Suprapubic skin (tissue), 4 donors: ENCODE results near the gene RFXANK.

Experiments
- CTCF ChIP-seq, 2 donors: fragments of 200-600 bp in 1 of 2; fragments of 450-650 bp in 1 of 2; sonication (generic) in 1 of 2; IDR thresholded peaks; one replicate each; pipeline ENCODE4 v1.5.1; 2016 to 2019; ENCODE audit warnings: antibody characterized with exemption in 2 of 2, mild to moderate bottlenecking in 1 of 2, moderate library complexity in 1 of 2
- EP300 ChIP-seq: sonication (generic); formaldehyde crosslinking; IDR thresholded peaks from one replicate; pipeline ENCODE4 v1.6.1; 2017; ENCODE audit warnings: antibody characterized with exemption
- POLR2A ChIP-seq, 2 donors: fragments of 450-650 bp; IDR thresholded peaks; one replicate each; pipeline ENCODE4 v1.6.1; 2017; ENCODE audit warnings: antibody characterized with exemption in 2 of 2, mild to moderate bottlenecking in 2 of 2, moderate library complexity in 2 of 2
- POLR2AphosphoS5 ChIP-seq, 3 donors: sonication (generic); formaldehyde crosslinking; IDR thresholded peaks; one replicate each; pipeline ENCODE4 v1.6.1; 2017; ENCODE audit warnings: antibody characterized with exemption in 3 of 3

- TF ChIP-seq CTCF (IDR thresholded peaks at IDR 0.05) (no peak), POLR2A (IDR thresholded peaks at IDR 0.05) (no peak), POLR2AphosphoS5 (IDR thresholded peaks at IDR 0.05) (no peak), EP300 (no peak)
Measured at GRCh38 chr19:19159534-19159933, 32.5 kb upstream of the RFXANK start.
